ENCODE results near the gene SNRPA1. TPM values are rescaled to one million over a fixed set of nuclear protein-coding genes. Genes with fewer than 3 reads are reported as not detected.
A peak's percentile ranks its signal among the peaks of the same experiment; 100 is the strongest.

SNRPA1 gene
- total and polyA plus RNA-seq, 12 donors, result 16.0 to 65.0 (median 30.0) TPM

GRCh38 chr15:101258238-101259144 lies 36.6 kb downstream of the SNRPA1 start:
- Histone ChIP-seq H3K27ac (no peak overlapping the region), H3K4me3 (no peak overlapping the region), H3K4me1 (replicated peaks in 1 of 2) (peaks cover 0 to 10% of the 10 kb centered on the region in 2 donors), H3K27me3 (no peaks in the 10 kb centered on the region), H3K9me3 (replicated peaks in 1 of 3) (no peaks in the 10 kb centered on the region), H3K36me3 (replicated peaks in 1 of 2) (no peaks in the 10 kb centered on the region)
- WGBS, 4 donors, result 19 to 37% (median 27%) methylated on average over 8 to 11 of the region's 11 CpGs
- peak; percentile 57 to 88 (median 74) for DNase-seq
- TF ChIP-seq CTCF (IDR thresholded peaks at IDR 0.05) (peak; percentile 63 to 96 (median 91)), POLR2A (IDR thresholded peaks at IDR 0.05) (no peak)
- intact Hi-C loops (cut with DNase I), result loop anchor here (2.0 to 10.0 kb wide), 4 partner anchors 74 to 244 kb away; no protein-coding TSS in a partner anchor

DNA sequence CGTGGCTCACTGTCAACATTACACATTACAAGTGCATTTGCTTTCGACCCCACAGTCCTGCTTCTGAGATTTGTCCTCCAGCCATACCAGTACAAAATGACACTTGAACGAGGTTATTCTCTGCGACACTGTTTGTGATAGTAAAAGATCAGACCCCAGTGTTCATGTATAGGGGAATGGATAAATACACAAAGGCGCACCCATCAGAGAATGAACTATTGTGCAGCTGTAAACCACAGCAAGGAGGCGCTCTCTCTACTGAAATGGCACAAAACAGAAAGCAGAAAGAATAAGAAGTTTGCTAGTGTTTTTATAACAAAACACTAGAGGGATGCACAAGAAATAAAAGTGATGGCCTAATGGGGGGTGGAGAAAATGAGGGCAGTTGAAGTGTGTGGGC lies 38.3 kb downstream of the SNRPA1 start:
- Histone ChIP-seq H3K36me3 (replicated peaks in 1 of 2) (no peaks in the 10 kb centered on the region), H3K4me3 (no peak overlapping the region), H3K9me3 (replicated peaks in 1 of 3) (no peaks in the 10 kb centered on the region), H3K27ac (no peak overlapping the region), H3K27me3 (no peaks in the 10 kb centered on the region), H3K4me1 (replicated peaks in 1 of 2) (peaks cover 4 to 18% of the 10 kb centered on the region in 2 donors)
- TF ChIP-seq POLR2A (IDR thresholded peaks at IDR 0.05) (no peak), CTCF (IDR thresholded peaks at IDR 0.05) (no peak)
- WGBS, 4 donors, result 88 to 94% (median 93%) methylated on average over 6 of the region's 6 CpGs
- DNase-seq, result peak in 1 of 7 donors; percentile 15
- intact Hi-C loops (cut with DNase I), result loop anchor here (2.0 to 10.0 kb wide), 4 partner anchors 72 to 169 kb away; no protein-coding TSS in a partner anchor

DNA sequence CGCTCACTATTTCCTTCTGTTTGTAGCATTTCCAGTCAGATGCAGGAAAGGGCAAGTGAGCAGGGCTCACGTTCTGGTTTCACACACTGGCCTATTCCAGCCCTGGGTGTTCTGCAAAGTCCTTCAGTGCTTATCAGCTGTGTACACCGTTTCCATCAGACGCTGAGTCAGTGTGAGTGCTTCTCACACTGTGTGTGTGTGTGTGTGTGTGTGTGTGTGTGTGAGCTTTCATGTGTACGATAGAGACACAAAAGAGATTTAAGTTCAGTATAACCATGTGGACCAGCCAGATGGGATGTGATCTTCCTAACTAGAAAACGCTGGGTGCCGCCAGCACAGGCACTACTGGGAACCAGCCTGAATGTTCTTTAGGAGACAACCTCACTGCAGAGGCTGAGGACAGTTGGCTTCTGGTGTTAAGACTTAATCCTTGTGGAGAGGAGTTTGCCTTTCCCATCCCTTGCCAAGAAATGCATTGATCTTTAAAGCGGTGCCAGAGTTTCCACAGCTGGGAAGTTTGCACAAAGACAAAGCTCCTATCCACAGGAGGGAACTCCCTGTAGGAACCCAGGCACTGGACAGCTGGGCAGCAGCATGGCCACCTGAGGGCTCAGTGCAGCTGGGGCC lies 39.3 kb downstream of the SNRPA1 start:
- peak in 6 of 7 donors; percentile 63 to 88 (median 83) for DNase-seq
- 23 to 37% (median 26%) methylated on average over 8 of the region's 8 CpGs for WGBS, 4 donors
- H3K27ac ChIP-seq, result peak overlapping the region in 2 of 5 donors; percentile 13 to 23
- H3K27me3 ChIP-seq, result no peaks in the 10 kb centered on the region
- intact Hi-C loops (cut with DNase I), result loop anchor here (2.0 to 10.0 kb wide), 4 partner anchors 71 to 168 kb away; no protein-coding TSS in a partner anchor
- no peak overlapping the region for H3K4me3 ChIP-seq
- H3K9me3 ChIP-seq (replicated peaks in 1 of 3), result no peaks in the 10 kb centered on the region
- TF ChIP-seq POLR2A (IDR thresholded peaks at IDR 0.05) (peak in 1 of 2 donors; percentile 46), CTCF (IDR thresholded peaks at IDR 0.05) (no peak)
- H3K4me1 ChIP-seq (replicated peaks in 1 of 2), result peaks cover 4 to 18% of the 10 kb centered on the region in 2 donors
- no peaks in the 10 kb centered on the region for H3K36me3 ChIP-seq (replicated peaks in 1 of 2)

- H3K27ac ChIP-seq, result peak overlapping the region in 1 of 5 donors; percentile 13
- H3K4me1 ChIP-seq (replicated peaks in 1 of 2), result peaks cover 4 to 25% of the 10 kb centered on the region in 2 donors
- WGBS, 4 donors, result 68 to 73% (median 72%) methylated on average over 5 of the region's 5 CpGs
- H3K4me3 ChIP-seq, result no peak overlapping the region
- TF ChIP-seq CTCF (IDR thresholded peaks at IDR 0.05), result no peak
- no peak for TF ChIP-seq POLR2A (IDR thresholded peaks at IDR 0.05)
- intact Hi-C loops (cut with DNase I), result loop anchor here (5.0 to 10.0 kb wide), 3 partner anchors 70 to 168 kb away; no protein-coding TSS in a partner anchor
- H3K9me3 ChIP-seq (replicated peaks in 1 of 3), result no peaks in the 10 kb centered on the region
- DNase-seq, result peak in 1 of 7 donors; percentile 13
- H3K36me3 ChIP-seq (replicated peaks in 1 of 2), result no peaks in the 10 kb centered on the region
- no peaks in the 10 kb centered on the region for H3K27me3 ChIP-seq
Observed at GRCh38 chr15:101255051-101255395, 40.0 kb downstream of the SNRPA1 start.
